Activated CD4-positive, alpha-beta T cell treated with anti-CD3 and anti-CD28 coated beads for 1 hour (primary cell): ENCODE measurements around the gene RPA1.
"Not testable (repeated sequence)": the region's sequence is repeated elsewhere in the genome, so short reads cannot be mapped to it uniquely, and the experiment has no call there.

Experiments used
- DNase-seq: peaks from one replicate; pipeline ENCODE4 v3.0.0-alpha.2; 2020

The RPA1 gene

DNA sequence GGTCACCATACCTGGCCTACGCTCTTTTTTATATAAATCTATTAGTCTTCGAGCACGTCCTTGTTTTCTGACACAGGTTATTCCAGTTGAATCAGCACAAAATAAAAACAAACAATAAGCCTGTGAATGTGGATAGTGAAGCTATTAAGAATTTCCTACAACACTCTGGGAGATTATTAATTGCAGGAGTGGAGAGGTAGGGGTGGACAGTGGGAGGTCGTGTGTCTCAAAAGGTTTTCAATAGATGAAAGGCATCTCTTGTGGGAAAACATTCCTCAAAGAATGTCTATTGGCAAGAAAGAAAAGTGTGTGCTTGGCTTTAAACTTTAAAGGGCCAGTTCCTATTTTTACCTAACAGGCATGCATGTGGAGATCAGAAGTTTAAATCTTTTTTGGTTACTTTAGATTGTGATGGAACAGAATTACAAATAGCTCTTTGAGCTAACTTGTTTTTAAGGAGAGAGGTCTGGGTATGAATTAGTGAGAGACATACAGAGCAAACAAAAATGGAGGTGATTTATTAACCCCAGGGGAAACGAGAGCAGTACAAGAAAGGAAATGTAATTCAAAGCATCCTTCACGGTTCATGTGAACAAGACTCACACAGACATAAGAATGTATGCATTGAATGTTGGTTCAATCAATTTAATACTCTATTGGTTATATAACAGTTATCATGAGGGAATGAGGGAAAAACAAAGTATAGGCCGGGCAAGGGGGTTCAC, 9.1 kb upstream of the RPA1 start:
- no peak for DNase-seq

- no peak for DNase-seq
Measured at GRCh38 chr17:1829216-1829591, 601 bp upstream of the RPA1 start.

- DNase-seq = no peak
Measured at GRCh38 chr17:1830288-1830687, 483 bp downstream of the RPA1 start.

GRCh38 chr17:1834380-1835149, 4.8 kb downstream of the RPA1 start:
- no peak for DNase-seq

GRCh38 chr17:1839516-1839915, 9.7 kb downstream of the RPA1 start:
- no peak for DNase-seq

DNA sequence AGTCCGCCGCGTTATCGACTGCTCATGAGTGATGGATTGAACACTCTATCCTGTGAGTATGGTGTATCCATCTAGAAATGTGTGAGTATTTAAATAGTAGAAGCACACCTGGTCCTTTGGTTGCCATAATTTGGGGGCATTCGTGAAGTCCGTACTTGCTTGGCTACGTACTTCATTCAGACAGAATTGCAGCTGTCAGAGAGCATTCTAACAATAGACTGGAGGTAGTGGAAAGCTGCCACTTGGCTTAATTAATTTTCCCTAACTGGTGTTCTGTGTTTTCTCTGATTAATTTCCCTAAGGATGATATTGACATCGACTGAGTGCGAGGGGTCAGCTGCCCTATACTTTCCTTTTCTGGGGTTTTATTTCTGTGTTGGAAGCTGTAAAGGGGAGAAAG, 14.1 kb downstream of the RPA1 start:
- DNase-seq = no peak

DNA sequence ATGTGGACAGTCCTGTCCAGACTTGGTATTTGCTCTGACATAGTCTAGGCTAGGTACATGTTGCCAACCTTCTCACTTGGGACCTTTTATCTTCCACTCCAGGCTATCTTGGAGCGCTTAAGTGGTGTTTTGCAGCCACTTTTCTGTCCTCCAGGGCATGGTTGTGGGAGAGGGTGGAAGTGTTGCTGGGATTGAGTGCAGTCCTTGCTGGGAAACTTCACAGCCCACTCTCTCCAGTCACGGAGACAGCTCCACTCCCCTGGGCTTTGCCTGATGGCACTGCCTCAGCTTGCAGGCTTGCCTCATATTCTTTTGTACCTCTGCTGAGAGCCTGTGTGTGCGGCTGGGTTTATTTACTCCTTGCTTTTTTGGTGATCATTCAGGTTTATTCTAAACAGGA, 17.4 kb downstream of the RPA1 start:
- no peak for DNase-seq

DNA sequence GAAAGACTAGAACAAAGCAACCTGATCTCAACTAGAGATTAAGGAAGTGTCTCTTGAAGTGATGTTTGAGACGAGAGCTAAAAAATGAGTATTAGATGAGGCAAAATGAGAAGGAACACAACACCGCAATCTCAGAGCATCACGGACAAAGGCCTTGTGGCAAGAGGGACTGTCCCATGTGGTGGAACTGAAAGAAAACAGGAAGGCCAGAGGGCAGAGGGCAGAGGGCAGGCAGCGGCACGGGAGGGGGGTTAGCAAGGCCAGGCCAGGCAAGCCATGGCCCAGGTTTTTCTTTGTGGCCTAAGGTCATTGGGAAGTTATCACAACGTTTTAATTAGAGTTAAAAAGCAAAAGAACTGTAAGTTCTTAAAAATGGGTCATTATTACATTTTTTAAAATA, 22.5 kb downstream of the RPA1 start:
- DNase-seq = no peak

- DNase-seq = no peak
Measured at GRCh38 chr17:1853698-1854097, 23.9 kb downstream of the RPA1 start.

GRCh38 chr17:1856462-1856861, 26.7 kb downstream of the RPA1 start:
- DNase-seq = not testable (repeated sequence)

DNA sequence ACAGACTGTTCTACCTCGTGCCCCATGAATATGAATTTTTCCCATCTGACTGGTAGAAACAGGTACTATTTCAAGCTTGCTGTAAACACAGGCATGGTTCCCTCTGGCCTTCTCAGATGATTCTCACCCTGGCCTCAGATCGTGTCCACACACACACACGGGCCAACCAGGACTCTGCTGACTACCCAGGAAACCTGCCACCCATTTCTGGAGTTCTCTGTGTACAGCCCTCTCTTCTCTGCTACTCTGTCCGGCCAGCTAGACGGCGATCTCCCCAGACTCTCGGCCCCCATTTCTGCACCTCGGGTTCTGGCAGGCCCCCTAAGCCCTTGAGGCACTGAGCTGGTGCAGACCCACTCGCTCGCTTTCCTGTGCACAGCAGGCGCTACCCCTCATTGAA, 31.2 kb downstream of the RPA1 start:
- DNase-seq = no peak

DNA sequence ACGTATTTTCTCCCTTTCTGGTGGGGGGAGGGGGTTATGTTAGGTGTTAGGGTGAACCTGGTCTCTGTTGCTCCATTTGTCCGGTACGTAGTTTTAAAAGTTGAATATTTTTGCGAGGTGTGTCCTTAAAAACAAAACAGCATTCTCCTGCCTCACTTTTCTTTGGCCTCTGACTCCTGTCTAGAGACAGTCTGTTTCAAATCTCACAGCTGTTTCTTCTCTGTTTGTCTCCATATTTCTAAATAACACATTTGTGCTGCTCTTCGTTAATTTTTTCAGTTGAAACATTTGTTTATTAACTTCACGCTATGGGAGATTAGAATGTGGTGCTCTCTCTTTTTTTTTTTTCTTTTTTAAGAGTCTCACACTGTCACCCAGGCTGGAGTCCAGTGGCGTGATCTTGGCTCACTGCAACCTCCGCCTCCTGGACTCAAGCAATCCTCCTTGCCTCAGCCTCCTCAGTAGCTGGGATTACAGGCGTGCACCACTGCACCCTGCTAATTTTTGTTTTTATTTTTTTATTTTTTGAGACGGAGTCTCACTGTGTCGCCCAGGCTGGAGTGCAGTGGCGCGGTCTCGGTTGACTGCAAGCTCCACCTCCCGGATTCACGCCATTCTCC, 31.7 kb downstream of the RPA1 start:
- DNase-seq = no peak

- DNase-seq = peak; percentile 16
Measured at GRCh38 chr17:1865252-1866037, 35.6 kb downstream of the RPA1 start.

DNA sequence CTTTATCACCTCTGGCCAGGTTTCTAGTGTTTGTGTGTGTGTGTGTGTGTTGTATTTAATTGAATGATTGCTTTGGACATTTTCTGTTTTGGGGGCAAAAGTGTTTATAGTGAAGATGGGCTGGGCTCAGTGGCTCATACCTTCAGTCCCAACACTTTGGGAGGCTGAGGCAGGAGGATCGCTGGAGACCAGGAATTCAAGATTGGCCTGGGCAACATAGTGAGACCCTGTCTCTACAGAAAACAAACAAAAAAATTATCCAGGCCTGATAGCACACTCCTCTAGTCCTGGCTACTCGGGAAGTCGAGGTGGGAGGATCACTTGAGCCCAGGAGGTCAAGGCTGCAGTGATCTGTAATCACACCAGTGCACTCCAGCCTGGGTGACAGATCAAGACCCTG, 37.5 kb downstream of the RPA1 start:
- DNase-seq = no peak

DNA sequence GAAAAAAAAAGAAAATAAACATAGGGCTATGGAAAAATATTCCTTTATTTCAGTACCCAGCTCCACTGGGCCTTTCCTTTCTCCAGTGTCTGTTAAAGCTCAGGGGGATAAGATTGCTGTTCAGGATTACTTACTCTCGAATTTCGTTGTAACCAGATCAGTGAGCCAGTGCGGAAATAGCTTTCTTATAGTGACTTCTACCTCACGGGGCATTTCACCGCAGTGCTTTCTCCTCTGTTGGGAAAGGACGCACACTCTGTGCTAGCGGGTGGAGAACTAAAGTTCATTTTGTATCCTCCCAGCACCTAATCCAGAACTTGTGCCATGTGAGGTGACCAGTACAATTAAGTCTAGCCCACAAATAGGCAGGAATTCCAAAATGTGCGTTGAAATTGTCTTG, 38.3 kb downstream of the RPA1 start:
- DNase-seq = no peak

DNA sequence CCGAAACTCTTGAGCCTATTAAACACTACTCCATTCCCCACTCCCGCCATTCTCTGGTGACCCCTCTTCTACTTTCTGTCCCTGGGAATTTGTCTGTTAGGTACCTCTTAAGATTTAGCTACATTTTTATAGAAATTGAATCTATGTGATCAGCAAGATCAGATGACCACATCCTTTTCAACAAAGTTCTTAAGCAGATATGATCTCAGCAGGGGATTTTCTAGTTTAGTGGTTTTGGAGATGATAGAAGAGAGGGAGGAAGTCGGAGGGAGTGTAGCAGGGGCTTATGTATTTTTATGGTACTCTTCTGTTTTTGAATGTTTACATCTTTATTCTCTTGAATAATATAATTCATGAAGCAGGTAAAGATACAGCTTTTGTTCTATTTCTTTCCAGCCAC, 40.8 kb downstream of the RPA1 start:
- DNase-seq = no peak

GRCh38 chr17:1871756-1872155, 42.0 kb downstream of the RPA1 start:
- DNase-seq = no peak

GRCh38 chr17:1872254-1872653, 42.4 kb downstream of the RPA1 start:
- DNase-seq = no peak

DNA sequence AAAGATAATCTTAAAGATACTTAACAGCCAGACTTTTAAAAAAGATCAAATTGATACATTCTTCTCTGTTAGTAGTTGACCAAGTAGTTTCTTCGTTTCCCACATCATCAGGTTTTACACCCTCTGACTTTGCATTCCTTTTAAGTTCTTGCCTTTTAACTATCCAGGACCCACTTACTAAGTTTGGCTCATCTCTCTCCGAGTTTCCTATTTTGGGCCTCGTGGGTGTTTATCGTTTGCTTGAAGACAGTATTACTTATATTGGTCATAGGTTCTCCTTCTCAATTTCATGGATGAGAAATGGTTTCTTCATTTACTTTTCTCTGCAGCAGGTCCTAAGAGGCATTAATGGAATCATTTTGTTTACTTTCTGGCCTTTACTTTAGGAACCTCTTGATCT, 43.2 kb downstream of the RPA1 start:
- no peak for DNase-seq

DNA sequence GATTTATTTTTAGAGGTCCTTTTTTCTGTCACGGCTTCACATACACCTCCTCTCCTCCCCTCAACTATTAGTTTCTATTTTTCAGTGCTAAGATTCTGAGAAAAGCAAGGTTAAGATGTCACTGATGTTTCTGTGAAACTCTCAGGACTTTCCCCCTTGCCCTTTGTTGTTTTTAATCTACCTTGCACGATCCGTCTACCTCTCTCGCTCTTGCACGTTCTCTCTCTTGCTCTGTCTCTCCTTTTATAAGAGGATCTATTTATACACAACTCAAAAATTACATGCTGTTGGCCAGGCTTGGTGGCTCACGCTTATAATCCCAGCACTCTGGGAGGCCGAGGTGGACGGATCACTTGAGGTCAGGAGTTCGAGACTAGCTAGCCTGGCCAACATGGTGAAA, 43.6 kb downstream of the RPA1 start:
- no peak for DNase-seq

DNA sequence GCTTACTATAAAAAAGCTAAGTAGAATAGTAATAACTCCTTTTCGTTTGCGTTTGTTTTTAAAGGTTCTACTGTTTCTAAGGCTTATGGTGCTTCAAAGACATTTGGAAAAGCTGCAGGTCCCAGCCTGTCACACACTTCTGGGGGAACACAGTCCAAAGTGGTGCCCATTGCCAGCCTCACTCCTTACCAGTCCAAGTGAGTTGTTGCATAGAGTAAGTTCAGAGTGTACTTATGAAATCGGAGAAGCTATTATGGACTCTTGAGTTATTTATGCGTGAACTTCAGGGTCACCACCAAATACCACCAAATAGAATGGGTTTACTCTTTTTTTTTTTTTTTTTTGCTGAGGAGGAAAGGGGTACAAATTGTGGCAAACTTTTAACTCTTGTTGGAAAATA, 45.8 kb downstream of the RPA1 start:
- DNase-seq = no peak

DNA sequence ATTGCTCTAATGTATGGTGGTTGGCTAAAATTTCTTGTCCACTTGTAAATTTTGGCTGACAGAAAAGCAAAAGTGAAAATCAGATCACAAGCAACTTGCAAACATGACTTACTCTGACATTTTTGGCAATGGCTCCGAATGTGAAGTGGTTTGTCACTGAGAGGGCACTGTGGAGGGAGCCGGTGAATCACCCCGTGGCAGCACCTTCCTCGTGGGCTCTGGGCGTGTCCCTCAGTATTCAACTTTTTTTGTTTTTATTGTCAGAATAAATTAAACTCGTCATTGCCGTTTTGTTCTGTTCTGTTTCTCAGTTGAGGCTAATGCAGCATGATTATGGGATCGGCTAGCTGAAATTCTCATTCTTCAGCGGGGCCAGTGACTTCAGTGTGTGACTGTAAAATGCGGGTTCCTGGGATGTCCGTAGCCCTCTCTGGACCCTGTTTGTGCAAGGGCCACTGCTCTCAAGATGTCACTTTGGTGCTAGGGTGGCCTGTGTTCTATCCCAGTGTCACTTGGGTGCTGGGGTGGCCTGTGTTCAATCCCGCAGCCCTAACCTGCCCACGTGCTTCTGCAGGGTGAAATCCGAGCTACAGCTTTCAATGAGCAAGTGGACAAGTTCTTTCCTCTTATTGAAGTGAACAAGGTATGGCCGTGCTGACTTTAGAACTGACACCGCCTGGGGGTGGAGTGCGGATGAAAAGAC, 48.8 kb downstream of the RPA1 start:
- DNase-seq = no peak
